ENCODE measurements around the gene DNPH1. TPM values are rescaled to one million over a fixed set of nuclear protein-coding genes. Genes with fewer than 3 reads are reported as not detected.

DNPH1 gene
- total and polyA plus RNA-seq, 2 donors (not counting 3 experiments of a cell fraction or from before 2014, with no cell fraction given): 37.7 to 120 TPM

- H4K20me1 ChIP-seq (replicated peaks; ENCODE audit: control insufficient read depth, extremely low read depth, insufficient read depth, low read length): no peaks in the 10 kb centered on the region
- dilution Hi-C loops (cut with MboI; ENCODE audit: extremely low pct_ligation_motif_present, low sequenced_read_pairs) (no loop called here), intact Hi-C loops (cut with micrococcal nuclease) (no loop called here)
- no TSS peak for BruUV-seq (replicated peaks)
- TF ChIP-seq POLR2AphosphoS5 (IDR thresholded peaks at IDR 0.05; ENCODE audit: insufficient read depth, low read depth, low read length): no peak
- no peak for TF ChIP-seq POLR2A (IDR thresholded peaks at IDR 0.05; ENCODE audit: low read depth, low read length)
- TF ChIP-seq EZH2 (IDR thresholded peaks at IDR 0.05; ENCODE audit: borderline replicate concordance, low read depth, low read length, severe bottlenecking): no peak
- no peak for TF ChIP-seq FOS (IDR thresholded peaks at IDR 0.05; ENCODE audit: borderline replicate concordance, insufficient read depth, low read length)
- TF ChIP-seq, protein P1, sequence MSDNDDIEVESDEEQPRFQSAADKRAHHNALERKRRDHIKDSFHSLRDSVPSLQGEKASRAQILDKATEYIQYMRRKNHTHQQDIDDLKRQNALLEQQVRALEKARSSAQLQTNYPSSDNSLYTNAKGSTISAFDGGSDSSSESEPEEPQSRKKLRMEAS (IDR thresholded peaks at IDR 0.05; ENCODE audit: insufficient read depth, insufficient read length): no peak
- TF ChIP-seq GATA2 (IDR thresholded peaks at IDR 0.05; ENCODE audit: insufficient read depth, insufficient read length, low read depth, low read length): no peak
- TF ChIP-seq CTCF (IDR thresholded peaks at IDR 0.05; ENCODE audit: extremely low read depth in 1 of 2, insufficient read depth in 1 of 2, low read depth in 1 of 2, low read length in 2 of 2): no peak
- TF ChIP-seq JUN (IDR thresholded peaks at IDR 0.05; ENCODE audit: borderline replicate concordance, insufficient read depth, insufficient read length, low read depth): no peak
- no peak for TF ChIP-seq MYC (IDR thresholded peaks at IDR 0.05; ENCODE audit: low read depth, low read length)
- no peak overlapping the region for H3K9ac ChIP-seq (replicated peaks; ENCODE audit: extremely low read depth, insufficient read depth, low read length)
- POLR2A ChIA-PET: no interaction called here
- DNase-seq (ENCODE audit: low read depth, low spot score) (no peak), FAIRE-seq (no peak)
- H3K36me3 ChIP-seq (ENCODE audit: control insufficient read depth in 2 of 2, extremely low read depth in 1 of 2, insufficient read depth in 2 of 2, low read length in 2 of 2): no peaks in the 10 kb centered on the region
- CTCF ChIA-PET: interaction anchor here (2.0 kb wide), 1 partner anchor 248 kb away, joined by 8 read pairs; no protein-coding TSS in a partner anchor
- no peak overlapping the region for H3K4me3 ChIP-seq (replicated peaks in 1 of 3; ENCODE audit: insufficient read depth in 1 of 3, low read depth in 1 of 3, low read length in 3 of 3)
- no peaks in the 10 kb centered on the region for H3K4me1 ChIP-seq (ENCODE audit: control insufficient read depth, extremely low read depth, insufficient read depth, low read length)
- H3K9me1 ChIP-seq (replicated peaks; ENCODE audit: control insufficient read depth, extremely low read depth, insufficient read depth, low read length): no peaks in the 10 kb centered on the region
- H3K27ac ChIP-seq (ENCODE audit: insufficient read depth, low read depth, low read length): no peak overlapping the region
- no peaks in the 10 kb centered on the region for H3K9me3 ChIP-seq (replicated peaks; ENCODE audit: control insufficient read depth, insufficient read depth, low read length)
- H3K4me2 ChIP-seq (ENCODE audit: insufficient read depth, low read length): no peak overlapping the region
- H3K79me2 ChIP-seq (ENCODE audit: control insufficient read depth, insufficient read depth, low read length): no peaks in the 10 kb centered on the region
- no peak overlapping the region for H2AFZ ChIP-seq (ENCODE audit: low read depth, low read length)
- H3K27me3 ChIP-seq (ENCODE audit: control insufficient read depth in 2 of 2, insufficient read depth in 2 of 2, low read length in 2 of 2): no peaks in the 10 kb centered on the region
Measured at GRCh38 chr6:43258807-43259686, 29.8 kb upstream of the DNPH1 start.
